ENCODE data around the gene NSMCE4A.
"Not testable (repeated sequence)": the region's sequence is repeated elsewhere in the genome, so short reads cannot be mapped to it uniquely, and the experiment has no call there.

NSMCE4A gene

DNA sequence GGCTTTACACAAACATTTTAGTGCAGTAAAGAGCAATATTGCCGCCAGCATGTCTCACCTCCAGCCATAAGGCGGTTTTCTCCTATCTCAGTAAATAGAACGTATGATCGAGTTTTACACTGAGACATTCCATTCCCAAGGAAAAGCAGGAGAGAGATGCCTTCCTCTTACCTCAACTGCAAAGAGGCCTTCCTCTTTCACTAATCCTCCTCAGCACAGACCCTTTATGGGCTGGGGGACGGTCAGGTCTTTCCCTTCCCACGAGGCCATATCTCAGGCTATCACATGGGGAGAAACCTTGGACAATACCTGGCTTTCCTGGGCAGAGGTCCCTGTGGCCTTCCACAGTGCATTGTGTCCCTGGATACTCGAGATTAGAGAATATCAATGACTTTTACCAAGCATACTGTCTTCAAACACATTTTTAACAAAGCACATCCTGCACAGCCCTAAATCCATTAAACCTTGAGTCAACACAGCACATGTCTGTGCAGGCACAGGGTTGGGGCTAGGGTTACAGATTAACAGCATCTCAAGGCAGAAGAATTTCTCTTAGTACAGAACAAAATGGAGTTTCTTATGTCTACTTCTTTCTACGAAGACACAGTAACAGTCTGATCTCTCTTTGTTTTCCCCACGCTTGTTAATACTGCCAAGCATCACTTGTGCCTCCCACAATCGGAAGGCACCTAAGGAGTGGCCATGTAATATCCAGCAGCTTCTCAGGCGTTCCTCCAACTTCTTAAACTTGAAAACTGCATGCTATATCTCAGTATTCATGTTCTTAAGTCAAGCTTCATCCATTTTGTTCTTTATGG is 44.5 kb downstream of the NSMCE4A start:
- DNase-seq = not testable (repeated sequence)

GRCh38 chr10:121929585-121930267 is 45.3 kb downstream of the NSMCE4A start:
- not testable (repeated sequence) for DNase-seq

DNA sequence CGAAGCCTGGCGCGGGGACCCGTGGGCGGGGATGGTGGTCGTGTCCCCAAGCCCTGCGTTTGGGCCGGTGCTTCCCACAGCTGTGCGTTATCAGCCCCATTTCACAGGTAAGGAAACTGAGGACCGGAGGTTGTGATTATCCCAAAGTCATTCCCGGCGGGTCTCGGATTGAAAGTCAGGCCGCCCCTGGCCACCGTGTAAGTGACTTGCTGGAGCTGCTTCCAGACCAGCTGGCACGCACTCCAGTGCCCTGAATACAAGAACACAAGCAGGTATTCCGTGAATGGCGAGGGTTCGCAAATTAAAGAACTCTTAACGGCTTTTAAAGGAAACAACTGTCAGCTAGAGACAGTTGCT is 46.5 kb downstream of the NSMCE4A start:
- no peak for DNase-seq

- DNase-seq = peak; percentile 85
Measured at GRCh38 chr10:121927841-121928527, 47.0 kb downstream of the NSMCE4A start, which contains the start of gene ATE1. Gene ATE1 (minus strand): TSS chr10:121928031. CDS start chr10:121927949, 82 bp downstream.

- DNase-seq = peak; percentile 35
Measured at GRCh38 chr10:121927318-121927840, 47.6 kb downstream of the NSMCE4A start.

DNA sequence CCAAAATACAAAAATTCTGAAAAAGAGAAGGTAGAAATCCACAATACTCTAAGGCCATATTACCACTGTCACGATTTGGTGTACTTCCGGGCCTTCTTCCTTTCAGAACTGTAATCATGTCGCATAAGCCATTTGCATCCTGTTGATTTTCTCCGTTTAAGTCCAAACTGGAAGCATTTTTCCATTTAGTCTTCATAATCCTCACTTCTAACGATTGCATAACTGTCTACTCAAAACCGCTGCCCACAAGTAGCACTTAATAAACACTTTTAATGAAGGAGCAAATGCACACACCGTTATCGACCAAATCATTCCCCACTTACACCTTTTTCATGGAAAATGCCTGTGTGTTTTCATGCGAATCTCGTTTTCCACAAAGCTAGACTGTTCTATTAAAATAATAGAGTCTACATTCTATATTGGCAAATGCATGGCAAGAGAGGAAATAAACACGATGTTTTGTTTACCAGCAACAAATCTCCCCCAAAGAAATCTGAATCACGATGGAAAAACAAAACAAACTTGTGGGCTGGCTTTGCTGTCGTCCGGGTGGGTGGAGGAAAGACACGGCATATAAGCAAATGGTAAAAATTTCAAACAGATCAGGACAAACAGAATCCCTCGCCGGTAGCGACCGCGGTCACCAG is 48.2 kb downstream of the NSMCE4A start:
- no peak for DNase-seq

GRCh38 chr10:121926157-121926556 is 48.9 kb downstream of the NSMCE4A start:
- no peak for DNase-seq

GRCh38 chr10:121921238-121921931 is 53.6 kb downstream of the NSMCE4A start:
- DNase-seq = no peak

- no peak for DNase-seq
Measured at GRCh38 chr10:121919666-121920065, 55.4 kb downstream of the NSMCE4A start.

DNA sequence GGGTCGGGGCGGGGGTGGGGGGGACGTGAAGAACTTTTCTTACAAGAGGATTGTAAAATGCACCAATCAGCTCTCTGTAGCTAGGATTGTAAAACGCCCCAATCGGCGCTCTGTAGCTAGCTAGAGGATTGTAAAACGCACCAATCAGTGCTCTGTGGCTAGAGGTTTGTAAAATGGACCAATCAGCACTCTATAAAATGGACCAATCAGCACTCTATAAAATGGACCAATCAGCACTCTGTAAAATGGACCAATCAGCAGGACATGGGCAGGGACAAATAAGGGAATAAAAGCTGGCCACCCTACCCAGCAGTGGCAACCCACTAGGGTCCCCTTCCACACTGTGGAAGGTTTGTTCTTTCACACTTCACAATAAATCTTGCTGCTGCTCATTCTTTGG is 56.2 kb downstream of the NSMCE4A start:
- DNase-seq = not testable (repeated sequence)

- DNase-seq = no peak
Measured at GRCh38 chr10:121914661-121915060, 60.4 kb downstream of the NSMCE4A start.

DNA sequence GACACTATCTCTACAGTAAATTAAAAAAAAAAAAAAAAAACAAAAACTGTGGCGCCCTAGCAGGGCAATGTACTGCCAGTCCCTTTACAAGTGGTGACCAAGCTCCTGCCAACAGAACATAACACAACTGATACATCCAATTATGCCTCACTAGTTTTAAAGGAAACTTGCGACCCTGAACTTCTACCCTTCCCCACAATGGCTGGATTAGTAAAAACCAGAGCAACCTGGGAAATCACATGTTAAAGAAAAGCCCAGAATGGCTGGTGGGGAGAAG is 63.7 kb downstream of the NSMCE4A start:
- no peak for DNase-seq

DNA sequence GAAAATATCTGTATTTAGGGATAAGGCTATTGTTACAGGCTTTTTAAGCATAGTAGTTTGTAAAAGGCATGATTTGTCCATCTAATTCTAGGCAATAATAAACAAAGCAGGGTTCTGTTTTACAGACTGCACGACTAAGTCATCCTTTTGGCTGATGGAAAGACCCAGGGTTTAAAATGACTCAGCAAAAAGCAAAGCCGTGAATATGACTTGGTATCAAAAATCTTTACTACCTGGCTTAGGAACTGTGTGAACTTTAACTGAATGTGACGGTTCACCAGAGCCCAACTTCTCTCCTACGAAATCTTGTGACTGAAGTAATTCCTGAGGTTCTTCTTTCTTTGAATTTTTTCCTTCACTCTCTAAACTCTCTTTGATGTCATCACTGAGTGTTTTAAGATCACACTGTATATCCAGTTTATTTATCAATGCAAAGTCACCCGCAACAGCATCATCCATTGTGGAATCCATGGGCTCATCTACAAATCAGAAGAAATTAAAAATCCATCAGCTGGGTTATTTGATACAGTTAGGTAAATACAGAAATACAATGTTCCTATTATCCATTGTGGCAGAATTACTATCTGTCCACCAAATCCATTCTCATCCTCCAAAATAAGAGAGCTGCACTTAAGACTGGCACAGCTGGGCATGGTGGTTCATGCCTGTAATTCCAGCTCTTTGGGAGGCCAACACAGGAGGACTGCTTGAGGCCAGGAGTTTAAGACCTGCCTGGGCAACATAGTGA is 64.2 kb downstream of the NSMCE4A start:
- DNase-seq = no peak
